Superior temporal gyrus (tissue), 1 donor: Measurements from ENCODE around the gene RYR3.
"Not testable (repeated sequence)": the region's sequence is repeated elsewhere in the genome, so short reads cannot be mapped to it uniquely, and the experiment has no call there.

Source experiments
- DNase-seq: peaks from one replicate; pipeline ENCODE4 v3.0.0-alpha.2; 2016; ENCODE audit errors: extremely low spot score

The RYR3 gene

DNA sequence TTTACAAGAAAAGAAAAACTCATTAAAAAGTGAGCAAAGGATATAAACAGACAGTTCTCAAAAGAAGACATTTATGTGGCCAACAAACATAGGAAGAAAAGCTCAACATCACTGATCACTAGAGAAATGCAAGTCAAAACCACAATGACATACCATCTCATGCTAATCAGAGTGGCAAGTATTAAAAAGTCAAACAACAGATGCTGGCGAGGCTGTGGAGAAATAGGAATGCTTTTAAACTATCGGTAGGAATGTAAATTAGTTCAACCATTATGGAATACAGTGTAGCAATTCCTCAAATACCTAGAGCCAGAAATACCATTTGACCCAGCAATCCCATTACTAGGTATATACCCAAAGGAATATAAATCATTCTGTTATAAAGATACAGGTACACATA is 267.1 kb downstream of the RYR3 start:
- DNase-seq = not testable (repeated sequence)

- DNase-seq = no peak
These were observed 269.8 kb downstream of the RYR3 start for GRCh38 chr15:33580526-33580925.

DNA sequence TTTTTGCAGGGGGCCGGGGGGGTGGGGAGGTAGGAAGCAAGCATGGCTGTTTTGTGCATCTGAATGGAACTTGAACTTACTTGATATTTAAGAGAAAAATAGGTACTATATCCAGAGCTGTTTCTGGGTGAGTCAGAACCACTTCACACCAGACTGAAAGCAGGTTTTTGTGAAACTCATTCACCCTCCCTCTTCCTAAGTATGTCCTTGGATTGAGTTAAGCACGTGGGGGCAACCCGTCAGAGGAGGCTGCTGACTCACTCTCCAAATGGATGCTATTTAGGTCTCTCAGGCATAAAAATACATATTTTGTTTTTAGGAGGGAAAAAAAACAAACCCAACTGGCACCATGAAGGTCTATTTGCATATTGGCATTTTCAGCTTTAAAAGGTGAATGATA is 270.3 kb downstream of the RYR3 start:
- peak; percentile 64 for DNase-seq

DNA sequence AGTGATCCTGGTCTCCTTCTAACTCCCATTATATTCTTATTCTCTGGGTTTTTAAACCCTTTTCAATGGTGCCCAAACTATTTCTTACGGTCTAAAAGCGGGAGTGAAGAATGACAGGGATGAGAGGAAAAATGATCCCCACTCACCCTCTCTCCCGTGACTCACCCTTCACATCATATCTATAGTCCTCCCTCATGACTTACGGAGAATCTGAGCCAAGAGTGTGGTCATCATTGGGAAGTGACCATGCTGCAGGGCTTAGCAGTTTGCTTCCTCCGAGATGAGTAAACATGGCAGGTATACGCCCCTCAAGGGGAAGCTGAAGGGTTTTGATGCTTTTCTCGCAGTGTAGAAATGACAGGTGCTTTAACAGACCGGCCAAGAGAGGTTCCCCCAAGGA is 274.0 kb downstream of the RYR3 start:
- DNase-seq = no peak

GRCh38 chr15:33586786-33587697 is 276.3 kb downstream of the RYR3 start:
- no peak for DNase-seq

GRCh38 chr15:33587773-33588172 is 277.0 kb downstream of the RYR3 start:
- DNase-seq = no peak

DNA sequence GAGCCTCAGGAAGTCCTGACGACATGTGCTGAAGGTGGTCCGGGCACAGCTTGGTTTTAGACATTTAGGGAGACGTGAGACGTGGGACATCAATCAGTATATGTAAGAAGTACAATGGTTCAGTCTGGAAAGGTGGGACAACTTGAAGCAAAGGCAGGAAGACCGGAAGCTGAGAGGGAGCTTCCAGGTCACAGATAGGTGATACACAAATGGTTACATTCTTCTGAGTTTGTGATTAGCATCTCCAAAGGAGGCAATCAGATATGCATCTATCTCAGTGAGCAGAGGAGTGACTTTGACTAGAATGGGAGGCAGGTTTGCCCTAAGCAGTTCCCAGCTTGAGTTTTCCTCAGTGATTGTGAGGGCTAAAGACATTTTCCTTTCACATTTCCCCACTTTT is 282.1 kb downstream of the RYR3 start:
- DNase-seq = no peak

DNA sequence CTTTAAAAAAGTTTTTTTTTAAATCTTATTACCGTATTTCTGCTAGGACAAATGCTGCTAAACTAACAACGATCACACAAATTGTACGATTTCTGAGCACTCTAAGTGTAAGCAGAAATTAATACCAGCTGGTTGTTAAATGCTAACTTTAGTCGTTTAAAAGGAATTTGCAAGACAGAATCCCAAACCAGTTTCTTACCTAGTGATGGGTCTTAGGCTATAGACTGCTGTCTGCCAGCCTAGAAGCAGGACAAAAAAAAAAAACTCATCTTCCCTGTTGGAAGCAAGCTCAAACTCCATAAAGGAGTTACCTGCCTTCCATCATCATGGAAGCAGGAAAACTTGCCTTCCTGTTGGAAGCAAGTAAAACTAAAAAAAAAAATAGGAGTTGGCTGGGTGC is 287.6 kb downstream of the RYR3 start:
- DNase-seq = not testable (repeated sequence)

DNA sequence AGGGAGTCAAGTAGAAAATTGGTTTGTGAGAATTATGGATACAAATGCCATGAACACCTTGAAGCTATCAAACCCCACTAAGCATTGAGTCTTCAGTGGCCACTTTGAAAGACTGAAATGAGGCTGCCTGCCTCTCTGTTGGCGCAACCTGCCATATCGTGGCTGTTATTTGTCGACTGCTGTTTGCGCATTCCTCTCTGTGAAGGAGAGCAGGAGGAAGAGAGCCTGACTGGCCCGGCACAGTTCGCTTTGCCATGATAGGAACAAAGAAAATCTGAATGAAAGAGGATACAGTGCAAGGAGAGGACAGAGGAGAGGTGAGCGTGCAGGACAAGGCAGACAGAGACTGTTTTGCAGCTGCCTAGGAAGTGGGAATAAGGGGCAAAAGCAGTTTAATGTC is 289.4 kb downstream of the RYR3 start:
- no peak for DNase-seq

DNA sequence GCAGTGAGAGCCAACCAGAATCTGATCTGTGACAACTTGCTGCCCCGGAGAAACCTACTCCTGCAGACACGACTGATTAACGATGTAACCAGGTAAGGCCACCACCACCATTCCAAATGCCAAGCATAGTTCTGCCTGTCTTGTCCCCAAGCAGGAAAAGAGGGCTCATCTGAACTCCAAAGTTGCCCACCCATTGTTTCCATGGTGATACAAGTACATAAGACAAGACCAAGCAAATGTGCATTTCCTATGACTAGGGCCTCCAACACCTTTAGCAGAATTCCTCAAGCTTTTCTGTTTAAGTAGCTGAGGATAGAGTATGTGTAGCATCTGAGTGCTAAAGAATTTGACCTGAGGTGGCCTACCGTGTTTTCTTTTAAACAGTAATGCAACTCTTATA is 290.7 kb downstream of the RYR3 start:
- DNase-seq = no peak

GRCh38 chr15:33608714-33609113 is 297.9 kb downstream of the RYR3 start:
- no peak for DNase-seq

GRCh38 chr15:33612721-33613304 is 302.0 kb downstream of the RYR3 start:
- DNase-seq = no peak

GRCh38 chr15:33616475-33616874 is 305.7 kb downstream of the RYR3 start:
- DNase-seq = no peak

DNA sequence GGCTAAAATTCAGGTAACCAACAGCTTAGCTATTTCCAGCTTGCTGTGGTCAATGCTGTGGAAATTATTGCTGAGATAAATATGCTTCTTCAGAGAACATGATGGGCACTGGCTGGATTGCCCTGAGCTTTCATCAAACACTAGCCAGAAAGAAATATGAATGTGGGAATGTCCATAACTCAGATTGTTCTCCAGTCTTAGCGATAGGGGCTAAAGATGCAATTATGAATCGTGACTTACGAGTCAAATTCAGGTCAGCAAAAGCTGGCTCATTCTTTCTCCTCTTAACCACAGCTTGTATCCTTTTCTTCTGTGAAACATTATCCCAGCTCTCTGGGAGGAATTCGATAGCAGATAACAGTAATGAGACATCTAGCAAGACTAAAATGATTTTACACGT is 307.6 kb downstream of the RYR3 start:
- DNase-seq = no peak

DNA sequence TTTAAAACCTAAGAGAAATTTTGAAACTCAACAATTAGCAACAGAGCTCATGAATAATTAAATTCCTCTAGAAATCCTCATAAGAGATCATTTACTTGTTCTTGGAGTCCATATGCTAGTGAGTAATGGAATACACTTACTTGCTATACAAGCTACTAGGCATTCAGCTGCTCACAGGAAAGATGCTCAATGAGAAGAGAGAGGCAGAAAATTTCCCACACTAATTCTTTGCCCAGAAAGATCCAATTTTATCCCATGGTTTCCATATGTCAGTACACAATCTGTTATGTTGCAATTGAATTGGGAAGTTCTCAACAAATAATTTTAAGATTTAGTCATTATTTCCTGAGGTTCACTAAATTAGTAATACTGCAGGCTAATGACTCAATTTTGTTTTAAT is 310.4 kb downstream of the RYR3 start:
- no peak for DNase-seq

DNA sequence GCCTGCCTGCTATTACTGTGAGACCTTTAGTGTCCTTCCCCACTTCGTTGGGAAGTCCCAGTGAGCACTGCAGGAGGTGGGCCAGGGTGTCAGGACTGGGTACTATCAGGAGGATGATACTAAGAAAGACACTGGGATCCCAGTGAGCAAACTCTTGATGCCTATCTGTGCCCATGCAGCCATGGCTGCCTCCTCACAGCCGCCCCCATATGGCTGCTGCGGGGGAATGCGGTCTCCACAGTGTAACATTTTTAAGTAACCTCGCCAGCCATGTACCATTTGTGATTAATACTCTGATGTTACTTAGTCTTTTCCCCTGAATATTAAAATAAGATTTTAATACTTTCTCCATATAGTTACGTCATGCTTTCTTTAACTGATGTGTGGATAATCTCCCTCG is 312.2 kb downstream of the RYR3 start:
- DNase-seq = no peak

GRCh38 chr15:33624439-33624838 is 313.7 kb downstream of the RYR3 start:
- DNase-seq = no peak

DNA sequence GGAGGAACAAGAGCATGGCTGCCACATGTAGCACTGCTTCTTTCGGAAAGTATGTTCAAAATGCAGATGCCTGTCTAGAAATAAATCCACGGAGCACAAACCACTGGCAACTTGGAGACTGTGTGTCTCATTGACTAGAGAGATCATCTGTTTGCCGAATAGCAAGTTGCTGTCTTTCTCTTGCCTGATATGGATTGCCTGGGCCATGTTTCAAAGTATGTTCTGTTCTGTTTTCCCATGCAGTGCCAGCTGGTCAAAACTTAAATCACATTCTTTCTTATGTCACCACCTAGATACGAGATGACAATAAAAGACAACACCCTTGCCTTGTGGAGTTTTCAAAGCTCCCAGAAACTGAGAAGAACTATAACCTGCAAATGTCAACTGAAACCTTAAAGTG is 318.9 kb downstream of the RYR3 start:
- no peak for DNase-seq

DNA sequence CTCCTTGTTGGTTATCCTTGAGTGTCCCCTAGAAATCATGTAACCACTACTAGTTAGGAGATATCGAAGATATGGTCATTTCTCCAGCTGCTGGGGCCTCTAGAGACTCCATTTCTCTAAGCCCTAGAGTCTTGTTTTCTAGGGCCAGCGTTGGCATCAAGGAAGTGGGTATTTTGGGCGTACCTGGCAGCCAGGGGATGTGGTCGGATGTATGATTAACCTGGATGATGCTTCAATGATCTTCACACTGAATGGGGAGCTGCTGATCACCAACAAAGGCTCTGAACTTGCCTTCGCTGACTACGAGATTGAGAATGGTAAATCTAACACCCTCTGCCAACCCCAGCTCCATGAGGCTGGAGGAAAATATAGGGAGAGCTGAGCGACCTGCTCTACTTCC is 325.5 kb downstream of the RYR3 start:
- no peak for DNase-seq

DNA sequence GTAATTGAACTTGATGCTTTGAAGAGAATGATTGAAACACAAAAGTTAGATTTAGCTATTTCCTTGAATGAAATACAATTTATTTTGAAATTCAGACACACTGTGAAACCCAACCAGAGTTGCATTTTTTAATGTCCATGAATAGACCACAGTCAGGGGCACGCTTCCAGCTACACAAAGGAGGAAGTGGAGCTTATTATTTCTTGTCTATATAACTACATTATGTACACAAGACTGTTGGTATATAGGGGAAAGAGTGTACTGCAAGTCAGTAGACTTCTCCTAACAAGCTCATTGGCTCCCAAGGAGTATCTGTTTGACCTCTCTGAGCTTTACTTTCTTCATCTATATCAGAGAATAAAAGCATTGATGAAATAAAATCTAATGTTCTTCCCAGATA is 326.2 kb downstream of the RYR3 start:
- DNase-seq = no peak

DNA sequence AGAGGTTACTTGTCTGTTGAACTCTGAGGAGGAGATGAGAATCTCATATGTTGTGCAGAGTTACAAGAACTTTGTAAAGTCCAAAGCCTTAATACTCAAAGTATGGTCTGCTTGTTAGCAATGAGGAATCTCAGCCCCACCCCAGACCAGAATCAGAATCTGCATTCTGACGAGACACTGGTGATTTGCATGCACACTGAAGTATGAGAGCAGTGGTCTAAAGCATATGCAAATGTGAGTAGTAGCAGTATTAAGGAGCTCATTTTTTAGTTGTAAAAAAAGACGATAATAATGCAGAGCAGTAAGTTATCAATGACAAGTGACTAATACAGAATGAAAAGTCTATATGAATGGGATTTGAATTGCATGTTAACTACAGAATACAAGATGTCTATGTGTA is 327.7 kb downstream of the RYR3 start:
- no peak for DNase-seq

GRCh38 chr15:33639051-33639450 is 328.3 kb downstream of the RYR3 start:
- no peak for DNase-seq

GRCh38 chr15:33639456-33639855 is 328.7 kb downstream of the RYR3 start:
- DNase-seq = no peak

GRCh38 chr15:33639978-33640377 is 329.2 kb downstream of the RYR3 start:
- no peak for DNase-seq
